Right hindlimb (tissue), 1 donor: ENCODE data around the gene TUBGCP2.

ENCODE experiments used
- DNase-seq: peaks from one replicate; pipeline ENCODE4 v3.0.0-alpha.2; 2018

The TUBGCP2 gene

GRCh38 chr10:133298466-133298865, 10.2 kb downstream of the TUBGCP2 start:
- DNase-seq = no peak

DNA sequence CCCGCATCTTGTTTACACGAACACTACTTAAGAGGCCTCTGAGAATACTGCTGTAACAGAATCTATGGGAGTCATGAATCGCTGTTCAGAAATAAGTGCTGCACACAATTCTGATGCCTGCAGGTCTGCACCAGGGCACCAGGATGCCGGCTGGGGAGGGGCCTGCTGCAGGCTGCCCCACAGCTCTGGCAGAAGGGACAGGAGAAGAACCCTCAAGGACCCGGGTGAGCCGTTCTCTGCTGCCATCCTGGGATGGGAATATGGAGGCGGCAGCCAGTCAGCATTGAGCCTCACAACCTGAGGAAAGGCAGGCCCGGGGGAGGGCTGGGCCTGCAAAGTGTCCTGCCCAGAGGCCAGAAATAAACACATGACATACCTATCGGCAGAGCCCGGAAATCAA, 11.2 kb downstream of the TUBGCP2 start:
- DNase-seq = no peak

DNA sequence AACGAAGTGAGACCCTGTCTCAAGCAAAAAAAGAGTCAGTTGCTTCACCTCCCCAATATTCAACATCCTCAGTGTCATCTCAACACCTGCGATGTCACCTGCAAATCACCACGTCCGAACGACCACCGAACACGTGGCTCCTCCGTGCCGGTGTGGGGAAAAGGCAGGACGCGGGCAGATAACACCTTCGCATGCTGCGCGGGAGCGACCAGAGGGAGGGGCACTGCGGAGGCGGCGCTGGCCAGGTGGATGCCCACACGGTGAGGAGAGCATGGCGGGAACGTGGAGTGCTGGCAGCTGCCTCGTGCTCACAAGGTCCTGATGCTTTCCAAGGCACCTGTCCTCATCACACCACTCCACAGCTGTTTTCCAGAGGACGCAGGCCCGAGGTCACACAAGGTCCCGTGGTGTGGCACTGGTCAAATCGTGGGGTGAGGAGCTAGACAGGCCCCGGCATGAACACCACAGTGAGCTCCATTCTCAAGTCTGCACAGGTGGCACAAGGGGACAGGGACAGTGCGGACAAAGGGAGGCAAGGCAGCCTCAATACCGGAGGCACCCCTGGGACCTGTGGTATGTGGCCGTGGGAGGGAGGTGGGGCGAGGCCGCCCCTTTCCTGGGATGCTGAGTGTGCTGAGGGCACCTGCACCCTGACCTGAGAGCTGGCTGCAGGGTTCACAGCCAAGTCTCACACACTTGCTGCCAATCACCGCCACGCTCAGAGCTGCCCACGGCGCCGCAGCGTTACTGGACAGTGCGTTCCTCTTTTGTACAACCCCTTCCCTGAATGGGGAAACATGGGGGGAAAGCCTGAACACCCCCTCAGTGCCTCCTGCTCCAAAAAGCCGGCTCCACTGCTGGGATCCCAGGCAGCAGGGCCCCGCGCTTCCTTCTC, 13.0 kb downstream of the TUBGCP2 start:
- no peak for DNase-seq

DNA sequence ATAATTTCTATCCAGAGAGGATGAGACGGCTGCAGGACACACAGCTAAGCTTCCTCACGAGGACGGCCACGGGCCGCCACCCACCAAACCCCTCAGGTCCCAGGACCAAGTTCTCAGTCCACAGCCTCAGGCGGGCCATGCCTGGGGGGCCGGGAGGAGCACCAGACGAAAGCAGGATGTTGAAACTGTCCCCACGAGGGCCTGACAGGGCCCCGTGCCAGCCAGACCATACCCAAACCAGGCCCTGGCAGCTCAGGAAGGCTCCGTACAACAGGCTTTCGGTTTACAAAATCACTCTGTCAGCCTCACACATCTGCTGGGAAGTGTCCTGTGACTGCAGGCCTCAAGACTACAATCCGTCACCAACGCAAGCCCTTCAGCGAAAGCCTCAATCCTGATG, 14.5 kb downstream of the TUBGCP2 start:
- DNase-seq = no peak

GRCh38 chr10:133293810-133294119, 14.9 kb downstream of the TUBGCP2 start:
- no peak for DNase-seq

DNA sequence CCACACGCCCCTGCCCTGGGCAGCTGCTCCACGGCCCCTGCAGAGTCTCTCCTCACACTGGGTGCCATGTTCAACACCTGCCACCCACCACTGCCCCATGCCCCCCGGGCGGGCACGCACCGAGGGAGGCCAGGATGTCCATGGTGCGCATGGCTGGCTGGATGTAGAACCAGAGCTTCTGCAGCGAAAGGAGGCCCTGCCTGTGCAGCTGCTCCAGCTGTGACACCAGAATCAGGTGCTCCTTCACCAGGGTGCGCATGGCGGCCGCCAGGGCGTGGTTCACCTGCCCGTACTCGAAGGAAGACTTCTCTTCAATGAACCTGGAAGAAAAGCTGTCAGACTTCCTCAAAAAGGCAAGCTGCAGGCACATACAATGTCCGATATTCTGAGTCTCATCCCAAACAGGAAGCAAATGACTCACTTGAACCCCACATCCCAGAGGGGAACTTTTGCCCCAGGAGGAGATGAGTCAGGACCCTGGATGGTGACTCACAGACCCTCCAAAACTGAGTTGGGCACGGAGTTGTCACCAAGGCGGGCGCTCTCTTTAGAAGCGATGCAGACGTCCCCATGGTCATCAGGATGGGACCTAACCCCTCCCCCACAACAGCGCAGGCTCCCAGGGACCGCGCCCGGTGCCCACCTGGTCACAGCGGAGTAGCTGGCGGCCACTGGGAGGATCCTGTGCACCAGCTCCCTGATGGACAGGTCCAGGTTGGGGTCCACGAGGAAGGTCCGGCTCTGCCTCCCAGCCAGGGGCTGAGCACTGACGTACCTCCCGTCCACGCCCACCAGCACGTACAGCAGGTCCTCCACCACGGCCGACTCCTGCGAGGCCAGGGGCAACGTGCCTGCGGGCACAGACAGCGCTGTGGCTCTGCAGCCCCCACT, 15.5 kb downstream of the TUBGCP2 start:
- DNase-seq = no peak

DNA sequence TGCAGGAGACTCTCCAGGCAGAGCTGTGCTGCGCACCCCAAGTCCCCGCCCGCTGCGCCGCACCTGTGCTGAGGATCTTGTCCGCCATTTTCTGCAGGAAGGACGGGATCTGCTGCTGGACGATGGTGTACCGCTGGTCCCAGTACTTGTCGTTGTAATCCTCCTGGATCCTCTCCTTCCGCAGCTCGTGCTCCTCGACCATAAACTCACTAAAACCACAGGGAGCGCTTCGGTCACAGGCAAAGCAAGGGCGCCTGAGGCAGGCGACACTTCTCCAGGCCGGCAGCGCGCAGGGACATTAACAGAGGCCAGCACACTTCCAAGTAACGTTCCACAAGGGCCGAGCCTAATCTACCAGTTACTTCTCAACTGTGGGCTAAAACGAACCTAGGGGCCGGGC, 18.9 kb downstream of the TUBGCP2 start:
- DNase-seq = no peak

DNA sequence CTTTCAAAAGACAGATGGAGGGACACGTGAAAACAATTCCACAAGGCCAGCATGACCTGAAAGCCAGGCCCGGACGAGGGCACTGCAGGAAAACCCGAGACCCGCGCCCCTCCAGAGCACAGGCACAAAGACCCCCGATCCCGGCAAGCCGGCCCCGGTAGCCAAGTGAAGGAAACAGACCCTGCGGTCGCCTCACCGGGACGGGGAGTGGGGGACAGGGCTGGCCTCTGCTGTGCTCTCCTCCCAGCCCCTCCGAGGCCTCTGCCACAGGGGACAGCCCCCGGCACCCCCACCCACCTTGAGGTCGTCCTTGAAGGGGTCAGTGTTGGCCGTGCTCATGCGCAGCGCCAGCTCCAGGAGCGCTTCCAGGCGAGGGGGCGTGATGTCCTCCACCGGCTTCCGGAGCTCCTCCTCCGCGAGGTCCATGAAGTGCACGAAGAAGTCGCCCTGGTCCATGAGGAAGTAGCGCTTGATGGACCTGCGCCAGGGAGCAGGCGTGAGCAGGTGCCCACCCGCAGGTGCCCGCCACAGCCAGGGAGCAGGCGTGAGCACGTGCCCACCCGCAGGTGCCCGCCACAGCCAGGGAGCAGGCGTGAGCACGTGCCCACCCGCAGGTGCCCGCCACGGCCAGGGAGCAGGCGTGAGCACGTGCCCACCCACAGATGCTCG, 20.7 kb downstream of the TUBGCP2 start:
- no peak for DNase-seq

- DNase-seq = no peak
These were observed 22.3 kb downstream of the TUBGCP2 start for GRCh38 chr10:133286366-133286765.

DNA sequence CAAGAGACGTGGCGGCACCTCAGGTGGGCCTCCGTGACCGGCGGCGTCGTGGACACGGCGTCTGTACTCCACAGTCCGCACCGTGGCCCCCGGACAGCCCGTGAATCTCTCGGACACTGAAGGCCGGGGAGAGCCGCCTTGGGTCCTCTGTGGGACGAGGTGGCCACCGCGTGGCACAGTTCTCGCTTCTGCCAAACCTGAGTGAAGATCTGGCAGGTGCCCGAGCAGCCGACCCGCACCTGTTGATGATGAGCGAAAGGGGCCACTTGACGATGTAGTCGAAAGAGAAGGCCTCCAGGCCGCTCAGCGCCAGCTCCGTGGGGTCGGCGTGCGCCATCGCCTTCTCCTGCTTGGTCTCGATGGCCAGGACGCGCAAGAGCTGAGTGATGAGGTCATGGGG, 23.5 kb downstream of the TUBGCP2 start:
- DNase-seq = no peak

- DNase-seq = no peak
These were observed 24.7 kb downstream of the TUBGCP2 start for GRCh38 chr10:133283931-133284330.

DNA sequence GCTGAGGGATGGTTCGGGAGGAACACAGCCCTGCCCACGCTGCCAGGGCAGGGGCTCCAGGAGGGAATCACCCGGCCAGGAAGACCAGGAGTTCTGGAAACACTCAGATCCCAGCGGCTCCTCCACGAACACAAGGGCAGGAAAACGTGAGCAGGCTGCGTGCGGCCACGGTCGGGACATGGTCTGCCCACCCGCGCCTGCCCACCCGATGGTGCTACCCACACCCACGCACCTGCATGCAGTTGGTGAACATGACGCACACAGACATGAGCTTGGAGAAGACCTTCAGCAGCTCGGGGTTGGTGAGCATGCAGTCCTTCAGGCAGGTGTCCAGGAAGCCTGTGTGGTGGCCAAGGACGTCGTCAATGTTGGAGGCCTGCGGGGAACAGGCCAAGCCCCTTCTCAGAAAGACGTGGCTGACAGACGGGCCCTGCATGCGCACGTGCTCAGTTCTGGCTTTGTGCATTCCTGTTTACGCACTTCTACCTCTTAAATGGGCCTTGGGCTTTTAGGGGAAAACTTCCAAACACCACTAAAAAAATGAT, 25.8 kb downstream of the TUBGCP2 start:
- DNase-seq = no peak

DNA sequence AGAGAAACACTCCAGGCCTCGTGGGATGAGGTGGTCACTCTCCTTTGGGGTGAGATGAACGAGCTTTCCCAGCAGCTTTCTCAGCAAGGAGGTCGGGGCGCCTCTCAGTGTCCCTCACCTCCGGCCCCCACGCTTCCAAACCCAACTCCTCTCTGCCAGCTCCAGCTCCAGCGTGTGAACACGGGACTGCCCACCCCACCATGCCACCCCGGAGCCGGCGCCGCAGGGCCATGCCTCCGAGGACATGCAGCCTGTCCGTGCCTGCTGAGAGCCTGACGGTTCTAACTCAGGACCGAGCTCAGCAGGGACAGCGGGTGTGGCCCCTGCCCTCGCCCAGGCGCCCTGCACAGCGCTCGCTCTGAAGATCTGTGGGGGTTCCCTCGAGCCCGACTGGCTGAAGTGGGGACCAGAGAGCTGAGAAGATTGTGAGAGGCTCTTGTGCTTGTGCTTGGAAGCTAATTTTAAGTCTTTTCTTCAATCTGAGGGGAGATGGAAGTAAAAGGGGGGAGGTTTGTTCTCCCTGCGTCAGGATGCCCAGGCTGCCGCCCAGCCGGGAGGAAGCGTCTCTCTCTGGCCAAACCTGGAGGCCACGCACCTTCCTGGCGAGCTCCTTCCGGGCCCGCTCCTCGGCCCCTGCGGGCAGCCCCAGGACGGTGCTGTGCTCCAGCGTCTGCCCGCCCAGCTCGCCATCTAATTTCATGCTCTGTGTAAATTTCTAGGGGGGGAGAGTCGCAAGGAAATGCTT, 26.9 kb downstream of the TUBGCP2 start:
- no peak for DNase-seq

DNA sequence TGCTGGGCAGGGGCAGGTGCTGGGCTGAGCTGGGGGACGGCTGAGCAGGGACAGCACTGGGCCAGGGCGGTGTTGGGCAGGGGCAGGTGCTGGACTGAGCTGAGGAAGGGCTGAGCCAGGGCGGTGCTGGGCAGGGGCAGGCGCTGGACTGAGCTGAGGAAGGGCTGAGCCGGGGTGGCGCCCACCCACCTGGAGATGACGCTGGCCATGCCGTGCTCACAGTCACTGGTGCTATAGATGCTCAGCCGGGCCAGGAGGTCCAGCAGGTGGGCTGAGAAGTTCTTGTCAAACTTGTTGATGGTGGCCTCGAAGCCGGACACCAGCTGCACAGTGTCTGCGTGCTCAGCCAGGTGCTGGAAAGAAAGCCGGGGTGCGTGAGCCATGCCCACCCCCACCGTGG, 27.6 kb downstream of the TUBGCP2 start:
- DNase-seq = no peak

GRCh38 chr10:133280391-133281059, 28.1 kb downstream of the TUBGCP2 start:
- DNase-seq = no peak

- DNase-seq = no peak
These were observed 29.1 kb downstream of the TUBGCP2 start for GRCh38 chr10:133279326-133280226.

- DNase-seq = no peak
These were observed 30.0 kb downstream of the TUBGCP2 start for GRCh38 chr10:133278577-133279265.

GRCh38 chr10:133277993-133278576, 30.6 kb downstream of the TUBGCP2 start:
- DNase-seq = no peak

DNA sequence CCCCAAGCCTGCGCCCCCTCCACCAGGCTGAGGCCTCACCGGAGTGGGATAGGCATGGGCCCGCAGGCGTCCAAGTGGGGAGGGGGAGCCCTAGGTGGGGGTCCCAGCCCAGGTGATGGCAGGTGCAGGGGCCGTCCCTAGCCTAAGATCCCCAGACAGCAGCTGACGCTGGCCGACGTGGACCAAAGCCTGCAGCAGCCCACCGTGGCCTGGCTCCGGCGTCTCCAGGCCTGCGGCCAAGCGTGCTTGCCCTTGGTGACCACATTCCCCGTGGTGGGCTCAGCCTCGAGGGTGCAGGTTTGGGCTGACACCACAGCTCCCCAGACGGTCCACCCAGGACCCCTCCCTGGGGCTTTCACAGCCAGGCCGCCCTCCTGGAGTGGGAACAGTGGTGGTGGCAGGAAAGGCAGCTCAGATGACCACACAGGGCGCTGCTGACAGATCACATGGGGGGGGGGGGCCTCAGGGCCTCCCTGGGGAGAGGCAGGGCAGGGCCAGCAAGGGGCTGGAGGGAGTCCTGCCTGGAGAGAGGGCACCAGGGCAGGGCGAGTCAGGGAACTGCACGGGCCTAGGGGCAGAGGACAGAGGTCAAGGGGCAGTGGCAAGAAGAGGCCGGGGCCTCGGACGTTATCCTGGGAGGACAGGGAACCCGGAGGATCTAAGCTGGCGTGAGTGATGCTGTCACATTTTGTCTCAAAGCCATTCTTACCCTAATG, 31.2 kb downstream of the TUBGCP2 start:
- DNase-seq = no peak
